ENCODE data around the gene HERPUD2.

HERPUD2 gene

GRCh38 chr7:35694784-35695472 lies at the start of gene HERPUD2:
Gene HERPUD2 (minus strand): TSS chr7:35695135. CDS start chr7:35694330, 805 bp downstream.
- Histone ChIP-seq H3K27ac (ENCODE audit: low read depth, low read length) (peak within 1 kb of the TSS; percentile 97), H3K36me3 (ENCODE audit: control insufficient read depth, insufficient read depth, low read length) (no peaks in the 10 kb centered on the region), H3K27me3 (ENCODE audit: control insufficient read depth, insufficient read depth, low read length) (no peaks in the 10 kb centered on the region), H3K4me1 (ENCODE audit: control insufficient read depth, insufficient read depth, low read length) (peaks cover 2% of the 10 kb centered on the region), H3K4me3 (ENCODE audit: low read length) (peak within 1 kb of the TSS; percentile 97), H3K9ac (ENCODE audit: low read length) (peak within 1 kb of the TSS; percentile 90)

DNA sequence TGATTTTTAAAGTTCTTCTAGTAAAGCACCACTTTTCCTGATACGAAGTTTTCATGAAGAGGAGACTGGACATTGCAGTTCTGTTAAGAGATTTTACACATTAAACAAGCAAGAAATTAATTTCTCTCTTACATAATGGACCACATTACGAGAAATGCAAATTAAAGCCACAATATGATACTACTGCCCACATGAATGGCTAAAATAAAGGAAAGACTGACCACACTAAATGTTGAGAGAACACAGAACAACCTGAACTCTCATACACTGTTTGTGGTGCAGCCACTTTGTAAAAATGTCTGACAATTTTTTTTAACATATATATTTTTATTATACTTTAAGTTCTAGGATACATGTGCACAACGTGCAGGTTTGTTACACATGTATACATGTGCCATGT lies 44.0 kb upstream of the HERPUD2 start:
- Histone ChIP-seq H3K4me3 (ENCODE audit: low read length) (no peak overlapping the region), H3K9ac (ENCODE audit: low read length) (no peak overlapping the region), H3K4me1 (ENCODE audit: control insufficient read depth, insufficient read depth, low read length) (no peaks in the 10 kb centered on the region), H3K27me3 (ENCODE audit: control insufficient read depth, insufficient read depth, low read length) (no peaks in the 10 kb centered on the region), H3K36me3 (ENCODE audit: control insufficient read depth, insufficient read depth, low read length) (no peaks in the 10 kb centered on the region), H3K27ac (ENCODE audit: low read depth, low read length) (no peak overlapping the region)

- Histone ChIP-seq H3K27me3 (ENCODE audit: control insufficient read depth, insufficient read depth, low read length) (no peaks in the 10 kb centered on the region), H3K4me1 (ENCODE audit: control insufficient read depth, insufficient read depth, low read length) (no peaks in the 10 kb centered on the region), H3K36me3 (ENCODE audit: control insufficient read depth, insufficient read depth, low read length) (no peaks in the 10 kb centered on the region), H3K9ac (ENCODE audit: low read length) (no peak overlapping the region), H3K4me3 (ENCODE audit: low read length) (no peak overlapping the region), H3K27ac (ENCODE audit: low read depth, low read length) (no peak overlapping the region)
Observed at GRCh38 chr7:35736725-35737124, 41.8 kb upstream of the HERPUD2 start.

DNA sequence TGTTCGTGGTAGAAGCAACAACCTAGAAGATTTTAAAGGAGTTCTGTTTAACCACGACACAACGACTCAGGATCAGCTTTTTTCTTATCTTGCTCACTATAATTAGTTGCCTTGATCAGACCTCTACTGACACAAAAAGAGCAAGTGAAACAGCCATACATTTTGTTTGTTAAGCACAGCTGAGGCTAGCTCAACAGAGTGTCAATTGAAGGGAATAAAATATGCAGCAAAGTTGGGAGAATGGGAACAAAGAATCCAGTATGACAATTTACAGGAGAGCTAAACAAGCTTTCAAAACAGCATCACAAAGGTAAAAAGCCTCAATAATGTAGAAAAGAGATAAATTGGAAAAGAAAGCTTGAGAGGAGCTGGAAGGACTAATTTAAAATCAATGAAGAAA lies 40.5 kb upstream of the HERPUD2 start:
- no peaks in the 10 kb centered on the region for H3K36me3 ChIP-seq (ENCODE audit: control insufficient read depth, insufficient read depth, low read length)
- no peak overlapping the region for H3K4me3 ChIP-seq (ENCODE audit: low read length)
- H3K27me3 ChIP-seq (ENCODE audit: control insufficient read depth, insufficient read depth, low read length): no peaks in the 10 kb centered on the region
- H3K9ac ChIP-seq (ENCODE audit: low read length): no peak overlapping the region
- H3K27ac ChIP-seq (ENCODE audit: low read depth, low read length): no peak overlapping the region
- H3K4me1 ChIP-seq (ENCODE audit: control insufficient read depth, insufficient read depth, low read length): peaks cover 2% of the 10 kb centered on the region

DNA sequence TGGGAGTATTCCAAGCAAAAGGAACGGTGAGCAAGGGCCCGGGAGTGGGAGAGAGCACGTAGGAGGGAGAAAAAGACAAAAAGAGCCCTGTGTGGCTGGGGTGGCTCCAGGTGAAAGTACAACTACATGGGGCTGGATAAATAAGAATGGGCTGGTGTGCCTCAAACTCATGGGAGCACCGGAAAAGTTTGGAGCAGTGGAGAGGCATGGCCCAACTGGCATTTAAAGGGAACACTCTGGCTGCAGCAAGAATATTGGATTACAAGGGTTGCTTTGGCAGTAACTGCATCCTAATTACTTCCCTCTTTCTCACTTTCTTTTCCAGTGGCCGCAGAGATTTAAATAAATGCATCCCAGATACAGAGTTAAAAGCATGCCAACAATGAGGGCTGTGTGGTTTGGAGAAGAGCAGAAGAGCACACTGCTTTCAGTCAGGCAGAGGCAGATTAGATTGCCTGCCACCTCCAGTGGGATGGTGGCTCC lies 39.1 kb upstream of the HERPUD2 start:
- Histone ChIP-seq H3K4me1 (ENCODE audit: control insufficient read depth, insufficient read depth, low read length) (peaks cover 13% of the 10 kb centered on the region), H3K27me3 (ENCODE audit: control insufficient read depth, insufficient read depth, low read length) (no peaks in the 10 kb centered on the region), H3K9ac (ENCODE audit: low read length) (no peak overlapping the region), H3K4me3 (ENCODE audit: low read length) (no peak overlapping the region), H3K36me3 (ENCODE audit: control insufficient read depth, insufficient read depth, low read length) (no peaks in the 10 kb centered on the region), H3K27ac (ENCODE audit: low read depth, low read length) (no peak overlapping the region)

DNA sequence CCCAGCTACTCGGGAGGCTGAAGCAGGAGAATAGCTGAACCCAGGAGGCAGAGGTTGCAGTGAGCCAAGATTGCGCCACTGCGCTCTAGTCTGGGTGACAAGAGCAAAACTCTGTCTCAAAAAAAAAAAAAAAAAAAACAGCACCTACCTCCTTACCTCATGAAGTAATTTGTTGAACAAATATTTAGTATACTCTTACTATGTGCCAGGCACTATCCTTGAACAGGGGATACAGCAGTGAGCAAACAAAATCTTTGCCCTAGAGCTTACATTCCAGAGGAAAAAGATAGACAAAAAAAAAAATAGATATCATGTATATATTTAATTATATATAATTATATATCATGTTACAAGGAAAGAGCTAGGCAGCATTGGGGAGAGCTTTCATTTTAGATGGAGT lies 36.4 kb upstream of the HERPUD2 start:
- no peaks in the 10 kb centered on the region for H3K27me3 ChIP-seq (ENCODE audit: control insufficient read depth, insufficient read depth, low read length)
- H3K4me3 ChIP-seq (ENCODE audit: low read length): no peak overlapping the region
- H3K36me3 ChIP-seq (ENCODE audit: control insufficient read depth, insufficient read depth, low read length): no peaks in the 10 kb centered on the region
- no peak overlapping the region for H3K27ac ChIP-seq (ENCODE audit: low read depth, low read length)
- H3K4me1 ChIP-seq (ENCODE audit: control insufficient read depth, insufficient read depth, low read length): peaks cover 30% of the 10 kb centered on the region
- H3K9ac ChIP-seq (ENCODE audit: low read length): no peak overlapping the region

GRCh38 chr7:35729061-35729783 lies 34.3 kb upstream of the HERPUD2 start:
- no peak overlapping the region for H3K9ac ChIP-seq (ENCODE audit: low read length)
- H3K27me3 ChIP-seq (ENCODE audit: control insufficient read depth, insufficient read depth, low read length): no peaks in the 10 kb centered on the region
- peaks cover 30% of the 10 kb centered on the region for H3K4me1 ChIP-seq (ENCODE audit: control insufficient read depth, insufficient read depth, low read length)
- peak overlapping the region; percentile 79 for H3K27ac ChIP-seq (ENCODE audit: low read depth, low read length)
- H3K36me3 ChIP-seq (ENCODE audit: control insufficient read depth, insufficient read depth, low read length): no peaks in the 10 kb centered on the region
- H3K4me3 ChIP-seq (ENCODE audit: low read length): no peak overlapping the region

- Histone ChIP-seq H3K4me1 (ENCODE audit: control insufficient read depth, insufficient read depth, low read length) (peaks cover 30% of the 10 kb centered on the region), H3K36me3 (ENCODE audit: control insufficient read depth, insufficient read depth, low read length) (no peaks in the 10 kb centered on the region), H3K9ac (ENCODE audit: low read length) (no peak overlapping the region), H3K27ac (ENCODE audit: low read depth, low read length) (peak overlapping the region; percentile 79), H3K4me3 (ENCODE audit: low read length) (no peak overlapping the region), H3K27me3 (ENCODE audit: control insufficient read depth, insufficient read depth, low read length) (no peaks in the 10 kb centered on the region)
Observed at GRCh38 chr7:35728412-35729060, 33.6 kb upstream of the HERPUD2 start.

- H3K4me1 ChIP-seq (ENCODE audit: control insufficient read depth, insufficient read depth, low read length): peaks cover 30% of the 10 kb centered on the region
- H3K27ac ChIP-seq (ENCODE audit: low read depth, low read length): peak overlapping the region; percentile 26
- H3K9ac ChIP-seq (ENCODE audit: low read length): no peak overlapping the region
- no peaks in the 10 kb centered on the region for H3K27me3 ChIP-seq (ENCODE audit: control insufficient read depth, insufficient read depth, low read length)
- no peaks in the 10 kb centered on the region for H3K36me3 ChIP-seq (ENCODE audit: control insufficient read depth, insufficient read depth, low read length)
- no peak overlapping the region for H3K4me3 ChIP-seq (ENCODE audit: low read length)
Observed at GRCh38 chr7:35727571-35727970, 32.6 kb upstream of the HERPUD2 start.

DNA sequence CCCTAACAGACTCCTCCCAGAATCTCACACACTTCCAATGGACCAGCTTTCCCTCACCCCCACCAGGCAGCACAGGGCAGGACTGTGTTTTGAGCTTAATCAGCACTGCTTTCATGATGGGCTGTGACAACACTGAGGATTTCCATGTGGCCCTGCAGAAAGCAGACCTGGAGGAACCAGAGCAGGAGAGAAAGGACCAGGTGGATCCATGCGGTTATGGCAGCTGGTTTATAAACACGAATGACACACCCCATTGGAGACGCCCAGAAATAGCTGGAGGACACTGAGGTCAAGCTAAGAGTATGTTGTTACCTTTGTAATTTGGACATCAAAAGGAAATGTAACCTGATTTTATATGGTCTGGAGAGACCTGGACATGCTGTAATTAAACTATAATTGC lies 31.7 kb upstream of the HERPUD2 start:
- Histone ChIP-seq H3K27me3 (ENCODE audit: control insufficient read depth, insufficient read depth, low read length) (no peaks in the 10 kb centered on the region), H3K36me3 (ENCODE audit: control insufficient read depth, insufficient read depth, low read length) (no peaks in the 10 kb centered on the region), H3K4me1 (ENCODE audit: control insufficient read depth, insufficient read depth, low read length) (peaks cover 30% of the 10 kb centered on the region), H3K9ac (ENCODE audit: low read length) (no peak overlapping the region), H3K4me3 (ENCODE audit: low read length) (no peak overlapping the region), H3K27ac (ENCODE audit: low read depth, low read length) (no peak overlapping the region)

DNA sequence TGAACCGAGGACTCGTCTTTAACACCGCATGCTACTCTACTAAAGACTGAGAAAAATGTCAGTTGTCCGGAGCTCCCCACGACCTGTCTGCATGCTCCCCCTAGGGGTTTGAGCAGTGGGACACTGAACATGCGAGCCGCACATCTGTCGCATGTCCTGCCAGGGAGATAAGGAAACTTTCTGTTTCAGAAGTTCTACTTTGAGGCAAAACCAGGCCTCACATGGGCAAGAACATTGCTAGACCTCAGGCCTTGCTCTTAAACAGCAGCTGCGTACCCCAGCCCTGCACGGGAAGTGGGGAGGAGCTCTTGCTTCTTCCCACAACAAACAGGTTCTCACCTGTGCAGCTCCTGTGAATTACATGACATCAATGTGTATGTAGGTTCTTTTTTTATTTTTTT lies 30.3 kb upstream of the HERPUD2 start:
- H3K36me3 ChIP-seq (ENCODE audit: control insufficient read depth, insufficient read depth, low read length): no peaks in the 10 kb centered on the region
- H3K27me3 ChIP-seq (ENCODE audit: control insufficient read depth, insufficient read depth, low read length): no peaks in the 10 kb centered on the region
- H3K9ac ChIP-seq (ENCODE audit: low read length): no peak overlapping the region
- peaks cover 27% of the 10 kb centered on the region for H3K4me1 ChIP-seq (ENCODE audit: control insufficient read depth, insufficient read depth, low read length)
- no peak overlapping the region for H3K27ac ChIP-seq (ENCODE audit: low read depth, low read length)
- H3K4me3 ChIP-seq (ENCODE audit: low read length): no peak overlapping the region

DNA sequence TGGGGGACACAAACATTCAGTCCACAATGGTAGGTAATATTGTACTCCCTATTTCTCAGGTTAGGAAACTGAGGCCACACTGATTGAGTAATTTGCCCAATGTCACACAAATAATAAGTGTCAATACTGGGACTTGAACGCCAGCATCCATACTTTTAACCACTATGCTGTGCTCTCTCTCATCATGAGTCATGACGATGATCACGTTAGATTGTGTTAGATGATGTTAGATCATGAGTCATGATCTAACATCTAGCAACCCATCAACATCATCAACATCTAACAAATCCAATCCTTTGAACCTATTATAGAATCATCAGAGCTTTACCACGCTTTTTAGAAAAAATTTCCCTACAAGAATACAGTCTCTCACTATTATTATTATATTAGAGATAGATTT lies 28.1 kb upstream of the HERPUD2 start:
- H3K9ac ChIP-seq (ENCODE audit: low read length): no peak overlapping the region

More for the DNA sequence above, 28.1 kb upstream of the HERPUD2 start:
- no peaks in the 10 kb centered on the region for H3K27me3 ChIP-seq (ENCODE audit: control insufficient read depth, insufficient read depth, low read length)
- peaks cover 9% of the 10 kb centered on the region for H3K4me1 ChIP-seq (ENCODE audit: control insufficient read depth, insufficient read depth, low read length)
- no peak overlapping the region for H3K27ac ChIP-seq (ENCODE audit: low read depth, low read length)
- no peak overlapping the region for H3K4me3 ChIP-seq (ENCODE audit: low read length)
- no peaks in the 10 kb centered on the region for H3K36me3 ChIP-seq (ENCODE audit: control insufficient read depth, insufficient read depth, low read length)

Data from rectal smooth muscle tissue (tissue), 1 donor.